HG03095 (cell line): ENCODE measurements around the gene CHP2.
"Not testable (repeated sequence)": the region's sequence is repeated elsewhere in the genome, so short reads cannot be mapped to it uniquely, and the experiment has no call there.

Experiments
- ATAC-seq: cut with Tn5 transposase; IDR thresholded peaks from one replicate; pipeline ENCODE4 v1.9.1; 2021; ENCODE audit warnings: moderate library complexity; ENCODE audit not compliant: unreplicated experiment

Gene CHP2

GRCh38 chr16:23754594-23755483 is at the start of gene CHP2:
TSS of gene CHP2 (plus strand) at chr16:23755026. CDS start at chr16:23755050, 24 bp downstream.
- ATAC-seq = no peak

- no peak for ATAC-seq
These were observed 49.3 kb upstream of the CHP2 start for GRCh38 chr16:23705517-23705902.

GRCh38 chr16:23706439-23706838 is 48.4 kb upstream of the CHP2 start:
- no peak for ATAC-seq

- no peak for ATAC-seq
These were observed 45.3 kb upstream of the CHP2 start for GRCh38 chr16:23709536-23709935.

- no peak for ATAC-seq
These were observed 44.8 kb upstream of the CHP2 start for GRCh38 chr16:23710008-23710407.

GRCh38 chr16:23710504-23710903 is 44.3 kb upstream of the CHP2 start:
- no peak for ATAC-seq

GRCh38 chr16:23711785-23712184 is 43.0 kb upstream of the CHP2 start:
- no peak for ATAC-seq

GRCh38 chr16:23712976-23713375 is 41.9 kb upstream of the CHP2 start, which contains the start of gene ERN2:
TSS of gene ERN2 (minus strand) at chr16:23713222. CDS start at chr16:23713187, 35 bp downstream.
- ATAC-seq = no peak

- ATAC-seq = no peak
These were observed 38.3 kb upstream of the CHP2 start for GRCh38 chr16:23716484-23716883.

GRCh38 chr16:23722613-23723240 is 32.1 kb upstream of the CHP2 start:
- ATAC-seq = not testable (repeated sequence)

- no peak for ATAC-seq
These were observed 30.6 kb upstream of the CHP2 start for GRCh38 chr16:23724096-23724784.

- no peak for ATAC-seq
These were observed 30.1 kb upstream of the CHP2 start for GRCh38 chr16:23724785-23725131.

GRCh38 chr16:23726710-23727109 is 28.1 kb upstream of the CHP2 start:
- ATAC-seq = no peak

GRCh38 chr16:23728112-23728477 is 26.7 kb upstream of the CHP2 start:
- ATAC-seq = no peak

- ATAC-seq = no peak
These were observed 25.1 kb upstream of the CHP2 start for GRCh38 chr16:23729503-23730424.

GRCh38 chr16:23734176-23734893 is 20.5 kb upstream of the CHP2 start:
- ATAC-seq = no peak

GRCh38 chr16:23737423-23738028 is 17.3 kb upstream of the CHP2 start:
- ATAC-seq = not testable (repeated sequence)

GRCh38 chr16:23739516-23739915 is 15.3 kb upstream of the CHP2 start:
- no peak for ATAC-seq

GRCh38 chr16:23741675-23742303 is 13.0 kb upstream of the CHP2 start:
- no peak for ATAC-seq
